NCI-H345 treated with DMSO at 0.1 percent for 48 hours (cell line): Measurements from ENCODE around the gene SPNS2.

ENCODE experiments used
- DNase-seq: peaks from one replicate; lab custom pipeline; 2025; ENCODE audit not compliant: unreplicated experiment; lab: John Stamatoyannopoulos, UW

The SPNS2 gene

DNA sequence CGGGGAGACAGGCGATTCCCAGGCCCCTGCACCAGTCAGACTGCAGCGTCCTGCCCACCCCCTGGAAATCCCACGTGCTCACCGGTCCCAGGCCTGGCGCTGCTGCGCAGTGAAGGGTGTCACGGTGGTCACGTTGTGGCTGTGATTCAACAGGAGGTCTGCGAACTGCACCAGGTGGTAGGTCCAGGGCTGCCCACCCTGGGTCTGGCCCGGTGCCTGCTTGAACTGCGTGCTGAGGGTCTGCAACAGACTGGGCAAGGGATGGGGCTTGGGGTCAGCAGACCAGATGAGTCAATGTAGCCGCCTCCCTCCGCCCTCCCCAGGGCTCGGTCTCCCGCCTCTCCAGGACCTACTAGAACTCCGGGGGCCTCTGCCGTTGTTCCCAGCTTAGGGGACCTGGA, 49.4 kb downstream of the SPNS2 start:
- no peak for DNase-seq

DNA sequence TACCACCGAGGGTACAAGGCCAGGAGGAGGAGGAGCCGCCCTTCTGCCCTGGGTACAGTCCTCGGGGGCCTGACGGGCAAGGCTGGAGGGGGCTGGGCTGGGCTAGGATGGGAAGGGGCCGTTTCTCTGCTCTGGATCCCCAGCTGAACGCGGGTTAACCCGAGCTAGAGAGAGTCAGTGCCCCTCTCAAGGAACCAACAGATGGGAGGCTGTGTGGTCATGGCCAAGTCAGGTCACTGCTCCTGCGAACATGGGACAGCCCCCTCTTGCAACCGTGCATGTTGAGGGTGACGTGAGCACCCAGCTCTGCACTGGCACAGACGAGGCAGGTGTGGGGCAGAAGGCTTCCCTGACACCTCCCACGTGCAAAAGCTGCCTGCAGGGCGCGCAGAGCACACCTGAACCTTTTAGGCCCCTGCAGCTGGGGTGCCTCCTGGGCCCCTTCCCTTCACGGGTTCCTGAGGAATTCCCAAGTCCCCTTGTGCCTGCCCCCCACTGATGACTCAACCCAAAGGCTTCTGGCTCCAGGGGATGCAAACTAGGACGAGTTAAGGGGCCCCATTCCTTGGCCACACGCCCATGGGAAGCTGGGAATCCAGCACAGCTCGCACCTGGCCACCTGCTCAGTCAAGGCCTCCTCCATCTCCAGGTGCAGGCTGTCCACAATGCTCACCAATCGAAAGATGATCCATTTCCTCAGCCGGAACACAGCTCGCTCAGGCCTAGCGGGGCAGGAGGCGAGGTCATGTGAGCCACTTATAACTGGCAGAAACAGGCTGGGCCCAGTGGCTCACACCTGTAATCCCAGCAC, 50.2 kb downstream of the SPNS2 start:
- no peak for DNase-seq

DNA sequence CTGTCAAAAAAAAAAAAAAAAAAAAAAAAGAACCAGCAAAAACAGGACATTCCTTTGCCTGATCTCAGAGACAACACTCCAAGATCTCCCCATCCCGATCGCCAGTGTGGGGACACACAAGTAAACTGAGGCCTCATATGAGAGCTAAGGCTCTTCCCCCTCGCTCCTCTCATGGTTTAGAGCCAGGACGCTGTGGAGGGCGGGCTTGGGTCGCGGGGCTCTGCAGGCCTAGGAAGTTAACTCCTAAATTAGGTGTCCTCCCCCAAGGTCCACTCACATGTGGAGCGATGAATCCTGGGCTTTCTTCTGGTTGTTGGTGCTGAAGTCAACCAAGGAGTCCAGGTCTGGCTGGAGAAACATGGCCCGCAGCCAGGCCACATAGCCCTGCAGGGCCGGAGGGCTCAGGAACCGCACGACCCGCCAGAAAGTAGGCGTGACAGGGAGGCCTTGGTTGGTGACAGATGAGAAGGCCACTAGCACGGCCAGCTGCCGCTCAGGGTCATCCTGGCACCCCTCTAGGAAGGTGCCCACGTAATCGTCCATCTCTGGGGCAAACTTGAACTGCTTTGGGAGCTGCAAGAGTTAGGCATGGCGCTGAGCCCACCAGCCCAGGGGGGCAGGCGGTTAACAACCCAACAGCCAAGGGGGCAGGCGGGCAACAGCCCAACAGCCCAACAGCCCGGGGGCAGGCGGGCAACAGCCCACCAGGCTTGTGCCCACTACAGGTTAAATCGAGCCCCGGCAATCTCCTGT, 51.3 kb downstream of the SPNS2 start:
- no peak for DNase-seq

- DNase-seq, result no peak
These were observed 51.9 kb downstream of the SPNS2 start for GRCh38 chr17:4550534-4551039.

- DNase-seq, result no peak
These were observed 52.5 kb downstream of the SPNS2 start for GRCh38 chr17:4551141-4551540.

DNA sequence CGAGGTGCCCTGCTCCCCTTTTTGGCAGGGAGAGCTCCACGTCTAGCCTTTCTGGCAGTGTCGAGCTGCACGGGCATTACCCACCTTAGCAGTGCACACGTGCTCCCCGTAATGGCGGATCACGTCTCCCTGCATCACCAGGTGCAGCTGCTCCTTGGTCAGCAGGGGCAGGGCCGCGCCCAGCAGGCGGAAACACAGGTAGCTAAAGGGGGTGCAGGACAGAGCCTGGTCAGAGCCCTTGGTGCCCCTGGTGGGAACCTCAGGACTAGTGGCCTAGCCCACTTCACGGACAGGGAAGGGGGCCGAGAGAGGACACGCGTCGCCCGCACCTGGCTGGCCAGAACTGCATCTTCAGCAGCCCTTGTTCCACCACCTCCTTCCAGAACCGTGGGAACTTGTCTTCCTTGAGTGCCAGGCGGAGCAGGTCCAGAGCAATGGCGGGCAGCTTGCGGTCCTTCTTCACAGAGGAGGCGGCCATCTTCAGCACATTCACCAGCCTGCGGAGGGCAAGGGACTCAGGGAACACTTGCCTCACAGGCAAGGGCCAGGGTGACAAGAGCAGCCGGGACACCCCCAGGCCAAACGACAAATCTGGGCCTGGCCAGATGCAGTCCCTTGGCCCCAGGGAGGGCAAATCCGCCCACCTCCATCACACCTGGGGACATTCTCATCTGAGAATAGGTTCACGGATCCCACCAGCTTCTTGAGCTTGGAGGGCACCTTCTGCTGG, 53.3 kb downstream of the SPNS2 start:
- DNase-seq, result no peak

DNA sequence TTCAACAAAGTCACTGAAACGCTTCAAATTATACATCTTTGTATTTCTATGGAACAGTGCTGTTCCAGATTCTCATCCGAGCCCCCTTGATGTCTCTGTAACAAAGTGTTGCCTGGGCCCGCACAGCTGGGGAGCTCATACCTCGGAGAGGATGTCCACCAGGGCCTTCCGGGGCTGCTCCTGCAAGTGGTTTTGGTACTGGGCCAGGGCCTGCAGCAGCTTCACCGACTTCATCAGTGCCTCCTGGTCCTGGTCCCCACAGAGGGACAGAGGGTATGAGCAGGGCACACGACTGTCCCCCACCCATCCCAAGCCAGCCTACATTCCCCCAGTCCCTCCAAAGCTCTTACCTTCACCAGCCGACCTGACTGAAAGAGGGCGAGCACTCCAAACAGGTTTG, 55.0 kb downstream of the SPNS2 start:
- no peak for DNase-seq

- DNase-seq, result no peak
These were observed 55.8 kb downstream of the SPNS2 start for GRCh38 chr17:4554441-4554996.

GRCh38 chr17:4554997-4555799, 56.5 kb downstream of the SPNS2 start, which contains the start of gene MYBBP1A:
Gene MYBBP1A (minus strand): TSS chr17:4555384. CDS start chr17:4555324, 60 bp downstream.
- DNase-seq, result peak; percentile 85

DNA sequence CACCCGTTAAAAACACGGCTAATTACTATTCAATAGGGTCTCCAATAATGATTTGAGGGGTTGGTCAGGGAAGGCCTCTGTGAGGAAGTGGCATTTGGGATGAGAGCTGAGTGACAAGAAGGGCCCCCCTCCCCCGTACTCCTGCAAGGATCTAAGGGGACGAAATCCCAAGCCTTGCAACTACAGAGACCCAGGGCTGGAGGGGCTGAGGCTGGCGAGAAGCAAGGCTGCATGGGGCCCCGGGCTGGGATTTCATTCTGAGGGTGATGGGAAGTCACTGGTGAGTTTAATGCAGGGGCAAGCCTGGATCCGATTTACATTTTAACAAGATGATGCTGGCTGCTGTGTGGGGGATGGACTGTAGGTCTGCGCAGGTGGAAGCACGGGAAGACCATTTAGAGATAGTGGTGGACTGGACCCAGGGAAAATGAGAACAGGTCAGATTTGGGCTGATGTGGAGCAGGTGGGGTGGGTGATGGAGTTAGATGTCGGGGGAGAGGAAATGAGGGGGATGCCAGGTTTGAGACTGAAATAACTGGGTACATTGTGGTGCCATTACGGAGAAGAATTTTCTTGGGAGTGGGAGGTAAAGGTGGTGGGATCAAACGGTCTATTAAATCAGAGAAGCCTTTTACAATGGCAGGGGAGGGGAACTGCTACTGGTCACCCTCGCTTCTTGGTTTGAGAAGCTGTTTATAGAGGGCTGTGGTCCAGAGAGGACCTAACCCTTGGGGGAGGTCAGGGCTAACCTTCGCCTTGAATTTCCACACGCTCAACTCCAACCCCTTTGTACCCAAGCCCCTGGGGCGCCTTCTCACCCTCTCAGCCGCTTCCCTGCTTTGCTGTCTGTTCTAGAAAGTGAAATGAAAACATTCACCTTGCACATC, 57.4 kb downstream of the SPNS2 start:
- no peak for DNase-seq

GRCh38 chr17:4556996-4557395, 58.3 kb downstream of the SPNS2 start:
- no peak for DNase-seq

GRCh38 chr17:4557626-4558346, 59.1 kb downstream of the SPNS2 start:
- DNase-seq, result no peak

GRCh38 chr17:4558347-4558971, 59.8 kb downstream of the SPNS2 start:
- no peak for DNase-seq

DNA sequence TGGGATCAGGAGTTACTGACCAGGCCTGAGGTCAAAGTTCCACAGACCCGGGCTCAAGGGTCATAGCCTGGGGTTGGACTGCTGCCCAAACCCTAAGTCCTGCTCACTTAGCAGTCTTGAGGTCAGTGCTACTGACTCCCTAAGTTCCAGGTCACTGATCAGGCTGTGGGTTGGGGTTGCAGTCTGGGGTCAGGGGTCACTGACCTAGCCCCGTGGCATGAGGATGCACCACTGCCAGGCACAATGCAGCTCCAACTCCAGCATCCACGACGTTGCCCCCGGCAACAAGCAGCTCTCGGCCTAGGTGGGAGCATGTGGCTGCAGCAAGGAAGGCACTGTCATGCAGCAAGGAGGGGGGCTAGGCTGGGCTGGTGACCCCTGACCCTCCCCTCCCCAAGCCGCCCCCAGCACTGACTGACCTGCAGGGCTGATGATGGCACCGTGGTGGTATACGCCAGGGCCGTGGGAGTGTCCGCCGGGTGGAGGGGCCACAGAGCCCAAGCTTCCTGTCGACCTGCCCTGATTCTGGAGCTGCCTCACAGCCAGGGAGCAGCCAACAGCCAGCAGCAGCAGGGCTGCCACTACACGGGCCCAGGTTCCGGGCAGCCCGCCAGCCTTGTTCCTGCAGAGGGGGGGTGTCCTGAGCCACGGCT, 60.6 kb downstream of the SPNS2 start:
- DNase-seq, result no peak

GRCh38 chr17:4559966-4560365, 61.3 kb downstream of the SPNS2 start:
- DNase-seq, result no peak

GRCh38 chr17:4560421-4560820, 61.7 kb downstream of the SPNS2 start, which contains the start of gene GGT6:
Gene GGT6 (minus strand): TSS chr17:4560577. CDS start chr17:4560521, 56 bp downstream.
- no peak for DNase-seq

GRCh38 chr17:4560837-4561256, 62.2 kb downstream of the SPNS2 start:
- no peak for DNase-seq
